Cortex of kidney (tissue), 1 donor: ENCODE measurements around the gene TUBB1.
"Not testable (repeated sequence)": the region's sequence is repeated elsewhere in the genome, so short reads cannot be mapped to it uniquely, and the experiment has no call there.

Experiments used
- DNase-seq: peaks from one replicate; lab custom pipeline; 2025; lab: John Stamatoyannopoulos, UW

Gene TUBB1

GRCh38 chr20:59022754-59023153 is 3.5 kb downstream of the TUBB1 start:
- DNase-seq: no peak

GRCh38 chr20:59023616-59024015 is 4.4 kb downstream of the TUBB1 start:
- DNase-seq: no peak

DNA sequence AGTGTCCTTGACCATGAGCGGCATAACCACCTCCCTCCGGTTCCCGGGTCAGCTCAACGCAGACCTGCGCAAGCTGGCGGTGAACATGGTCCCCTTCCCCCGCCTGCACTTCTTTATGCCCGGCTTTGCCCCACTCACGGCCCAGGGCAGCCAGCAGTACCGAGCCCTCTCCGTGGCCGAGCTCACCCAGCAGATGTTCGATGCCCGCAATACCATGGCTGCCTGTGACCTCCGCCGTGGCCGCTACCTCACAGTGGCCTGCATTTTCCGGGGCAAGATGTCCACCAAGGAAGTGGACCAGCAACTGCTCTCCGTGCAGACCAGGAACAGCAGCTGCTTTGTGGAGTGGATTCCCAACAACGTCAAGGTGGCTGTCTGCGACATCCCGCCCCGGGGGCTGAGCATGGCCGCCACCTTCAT is 4.9 kb downstream of the TUBB1 start:
- no peak for DNase-seq

DNA sequence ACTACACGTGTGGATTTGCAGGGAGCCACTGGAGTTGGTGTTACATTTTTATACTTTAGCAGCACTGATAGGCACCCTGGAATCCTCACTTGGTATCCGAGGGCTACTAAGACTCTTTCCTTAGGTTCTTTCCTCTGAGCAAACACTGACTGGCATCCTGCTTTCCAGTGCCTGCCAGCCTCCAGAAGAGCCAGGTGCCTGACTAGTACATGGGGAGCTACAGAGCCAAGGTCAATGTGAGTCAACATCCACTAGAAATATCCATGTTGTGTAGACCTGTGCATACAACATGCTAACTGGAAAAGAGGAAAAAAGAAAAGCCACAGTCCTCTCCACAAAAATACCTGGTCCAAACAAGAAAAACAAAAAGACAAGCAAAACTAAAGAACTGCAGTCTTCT is 5.9 kb downstream of the TUBB1 start:
- no peak for DNase-seq

DNA sequence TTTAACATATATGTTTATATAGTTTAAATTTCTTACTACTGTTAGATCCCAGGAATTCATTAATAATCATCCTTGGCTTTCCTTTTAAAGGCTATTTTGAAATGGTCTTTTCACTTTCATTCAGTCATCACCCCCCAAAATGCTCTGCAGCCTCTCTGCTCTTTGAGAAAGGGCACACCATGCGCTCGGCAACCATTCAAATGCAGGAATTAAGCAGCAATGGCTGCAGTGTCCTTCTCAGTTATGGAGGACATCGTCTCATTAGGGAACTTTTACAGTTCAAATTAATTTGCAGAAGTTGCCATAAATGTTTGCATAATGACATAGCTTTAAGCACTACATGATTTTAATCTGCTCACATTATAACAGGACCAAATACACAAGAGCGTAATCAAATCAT is 6.3 kb downstream of the TUBB1 start:
- DNase-seq: no peak

DNA sequence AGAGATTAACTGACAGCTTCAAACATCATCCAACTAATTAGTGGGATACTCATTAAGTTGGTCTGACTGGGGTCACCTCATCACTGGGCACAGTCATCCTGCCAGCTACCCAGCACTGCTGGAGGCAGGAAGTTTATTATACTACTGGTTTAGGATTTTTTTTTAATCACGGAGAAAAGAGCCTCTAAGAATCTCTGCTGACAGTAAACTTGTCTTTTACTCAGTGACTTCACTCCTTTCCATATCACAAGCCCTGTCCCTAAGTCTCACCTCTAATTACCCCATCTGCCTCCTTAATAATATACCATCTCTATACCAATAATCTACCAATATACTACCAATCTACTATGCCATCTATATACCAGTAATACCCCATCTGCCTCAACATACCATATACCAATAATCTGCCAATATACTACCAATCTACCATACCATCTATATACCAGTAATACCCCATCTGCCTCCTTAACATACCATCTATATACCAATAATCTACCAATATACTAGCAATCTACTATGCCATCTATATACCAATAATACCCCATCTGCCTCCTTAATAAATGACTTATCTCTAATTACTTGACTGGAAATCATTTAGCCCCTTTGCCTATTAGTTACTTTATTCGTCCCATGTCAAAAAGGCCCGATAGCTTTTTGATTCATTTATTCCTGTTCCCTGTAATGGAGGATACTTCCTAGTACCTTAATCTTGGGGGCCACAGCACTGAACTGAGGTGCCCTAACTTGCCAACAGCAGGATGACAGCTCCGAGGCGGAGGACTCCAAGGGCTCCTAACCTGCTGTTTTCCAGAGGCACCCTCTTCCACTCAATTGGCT is 7.9 kb downstream of the TUBB1 start:
- DNase-seq: no peak

GRCh38 chr20:59027741-59028320 is 8.6 kb downstream of the TUBB1 start:
- DNase-seq: no peak

- DNase-seq: no peak
Measured at GRCh38 chr20:59028812-59029211, 9.6 kb downstream of the TUBB1 start.

GRCh38 chr20:59030911-59031563 is 11.8 kb downstream of the TUBB1 start:
- no peak for DNase-seq

GRCh38 chr20:59031564-59032022 is 12.4 kb downstream of the TUBB1 start:
- no peak for DNase-seq

DNA sequence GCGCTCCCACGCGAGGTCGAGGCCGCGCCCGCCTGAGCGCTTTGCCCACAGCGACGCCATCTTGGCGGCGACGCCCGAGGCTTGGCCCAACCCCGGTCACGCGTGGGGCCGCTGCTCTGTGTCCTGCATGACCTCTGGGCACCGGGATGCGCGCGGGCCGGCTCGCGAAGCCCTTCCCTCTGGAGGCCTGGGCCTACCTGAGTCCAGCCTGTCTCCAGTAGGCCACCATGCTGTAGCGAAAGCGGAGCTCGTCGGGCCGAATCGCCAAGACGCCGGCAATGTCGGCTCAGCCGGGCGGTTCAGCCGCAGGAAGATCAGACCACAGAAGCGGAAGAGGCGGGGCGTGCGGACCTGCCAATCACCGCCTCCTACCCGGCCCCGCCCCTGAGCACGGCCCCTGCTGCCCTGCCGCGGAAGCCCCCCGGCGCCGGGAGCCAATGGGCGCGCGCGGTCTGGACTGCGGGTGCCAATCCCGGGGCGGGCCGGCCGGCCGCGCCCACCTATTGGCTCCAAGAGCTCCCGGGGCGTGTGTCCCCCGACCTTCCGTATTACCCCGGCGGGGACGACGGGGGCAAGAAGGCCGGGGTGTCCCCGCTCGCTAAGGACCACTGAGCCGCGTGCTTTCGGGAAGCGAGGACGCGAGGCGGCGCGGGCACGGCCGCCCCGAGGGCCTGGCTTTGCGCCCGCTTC is 12.9 kb downstream of the TUBB1 start, which contains the start of gene ATP5F1E:
Gene ATP5F1E, minus strand, starts transcription at position 313 of the 690 bp plus-strand sequence. Its CDS starts 84 bp downstream, at position 229.
- DNase-seq: peak; percentile 75

- DNase-seq: no peak
Measured at GRCh38 chr20:59032713-59033059, 13.5 kb downstream of the TUBB1 start.

DNA sequence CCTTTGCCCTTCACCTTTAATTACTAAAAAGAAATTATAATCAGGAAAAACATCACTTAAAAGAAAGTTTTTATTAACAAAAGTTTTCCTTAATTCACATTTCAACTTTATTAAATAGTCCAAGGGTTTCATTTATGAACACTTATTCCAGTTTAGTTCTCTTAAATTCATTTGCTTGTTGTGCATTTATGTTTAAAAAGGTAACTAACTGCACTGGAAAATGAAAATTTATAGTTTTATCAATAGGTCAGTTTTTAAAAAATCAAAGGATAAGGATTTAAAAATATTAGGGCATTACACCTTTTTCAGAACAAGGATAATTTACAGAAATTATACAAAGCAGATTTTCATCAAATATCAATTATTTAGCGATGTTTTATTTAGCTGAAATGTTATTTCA is 13.9 kb downstream of the TUBB1 start:
- no peak for DNase-seq

DNA sequence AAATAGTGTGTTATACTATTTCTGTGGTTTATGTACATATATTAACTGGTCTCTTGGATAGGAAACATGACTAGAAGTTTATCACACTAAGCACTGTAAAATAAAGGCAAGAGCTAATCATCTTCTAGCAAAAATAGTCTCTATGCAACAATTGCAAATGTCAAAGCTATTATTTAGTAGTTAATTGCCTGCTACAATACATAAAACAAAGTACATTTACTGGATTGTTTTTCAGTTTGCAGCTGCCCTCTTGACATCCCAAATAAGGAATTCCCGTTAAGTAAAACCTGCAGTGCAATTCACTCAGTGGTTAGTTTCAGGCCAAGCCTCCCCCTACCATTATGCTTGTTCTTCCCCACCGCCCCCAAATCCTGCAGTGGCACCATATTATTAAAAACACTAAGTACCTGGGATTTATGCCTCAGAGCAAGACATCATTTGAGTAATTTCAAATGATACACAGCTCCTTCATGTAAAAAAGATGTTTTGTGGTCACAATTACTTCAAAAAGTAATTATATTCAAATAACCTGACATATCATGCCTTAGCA is 14.5 kb downstream of the TUBB1 start:
- no peak for DNase-seq

- no peak for DNase-seq
Measured at GRCh38 chr20:59035381-59035780, 16.2 kb downstream of the TUBB1 start.

DNA sequence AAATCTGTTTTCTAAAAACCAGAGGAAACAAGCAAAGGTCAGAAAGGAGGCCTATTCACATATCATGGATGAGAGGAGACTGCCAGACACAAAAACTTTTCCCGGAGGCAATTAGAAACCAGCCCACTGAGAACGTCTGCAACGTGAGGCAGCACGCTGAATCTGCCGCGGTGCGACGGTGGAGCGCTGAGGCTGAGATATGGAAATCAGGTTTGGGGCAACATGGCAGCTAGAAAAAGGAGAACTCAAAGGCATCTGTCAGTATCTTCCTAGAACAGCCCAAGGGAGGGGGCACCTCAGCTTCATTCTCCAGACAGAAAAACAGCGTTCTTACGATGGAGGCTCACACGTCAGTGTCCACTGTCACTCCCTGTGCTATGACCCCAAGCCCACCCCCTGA is 18.2 kb downstream of the TUBB1 start:
- DNase-seq: no peak

DNA sequence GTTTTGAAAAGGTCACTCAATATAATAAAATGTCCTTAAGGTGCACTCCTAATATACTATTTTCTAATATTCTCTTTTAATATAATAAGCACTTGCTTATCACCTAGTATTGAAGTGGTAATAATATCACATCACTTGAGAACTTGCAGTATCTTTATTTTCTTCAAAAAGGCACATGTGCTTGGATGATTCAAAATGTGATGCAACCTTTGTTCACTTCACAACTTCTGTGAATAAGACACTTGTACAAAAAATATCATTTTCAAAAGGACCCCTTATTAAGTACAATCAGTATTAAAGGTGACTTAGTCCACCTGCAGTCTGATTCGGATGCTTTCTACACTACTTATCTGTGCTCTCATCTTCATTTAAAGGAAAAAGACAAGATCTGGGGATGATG is 20.0 kb downstream of the TUBB1 start:
- no peak for DNase-seq

GRCh38 chr20:59040667-59041066 is 21.4 kb downstream of the TUBB1 start:
- no peak for DNase-seq

DNA sequence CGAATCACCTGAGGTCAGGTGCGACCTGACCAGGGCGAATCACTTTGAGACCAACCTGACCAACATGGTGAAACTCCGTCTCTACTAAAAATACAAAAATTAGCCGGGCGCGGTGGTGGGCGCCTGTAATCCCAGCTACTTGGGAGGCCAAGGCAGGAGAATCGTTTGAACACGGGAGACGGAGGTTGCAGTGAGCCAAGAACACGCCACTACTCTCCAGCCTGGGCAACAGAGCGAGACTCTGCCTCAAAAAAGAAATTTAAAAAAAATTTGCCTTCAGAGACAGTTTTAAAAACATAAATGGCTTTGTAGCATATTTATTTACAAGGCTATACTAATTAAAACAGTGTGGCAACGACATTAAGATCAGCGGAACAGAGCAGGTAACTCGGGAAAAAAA is 22.3 kb downstream of the TUBB1 start:
- DNase-seq: not testable (repeated sequence)

DNA sequence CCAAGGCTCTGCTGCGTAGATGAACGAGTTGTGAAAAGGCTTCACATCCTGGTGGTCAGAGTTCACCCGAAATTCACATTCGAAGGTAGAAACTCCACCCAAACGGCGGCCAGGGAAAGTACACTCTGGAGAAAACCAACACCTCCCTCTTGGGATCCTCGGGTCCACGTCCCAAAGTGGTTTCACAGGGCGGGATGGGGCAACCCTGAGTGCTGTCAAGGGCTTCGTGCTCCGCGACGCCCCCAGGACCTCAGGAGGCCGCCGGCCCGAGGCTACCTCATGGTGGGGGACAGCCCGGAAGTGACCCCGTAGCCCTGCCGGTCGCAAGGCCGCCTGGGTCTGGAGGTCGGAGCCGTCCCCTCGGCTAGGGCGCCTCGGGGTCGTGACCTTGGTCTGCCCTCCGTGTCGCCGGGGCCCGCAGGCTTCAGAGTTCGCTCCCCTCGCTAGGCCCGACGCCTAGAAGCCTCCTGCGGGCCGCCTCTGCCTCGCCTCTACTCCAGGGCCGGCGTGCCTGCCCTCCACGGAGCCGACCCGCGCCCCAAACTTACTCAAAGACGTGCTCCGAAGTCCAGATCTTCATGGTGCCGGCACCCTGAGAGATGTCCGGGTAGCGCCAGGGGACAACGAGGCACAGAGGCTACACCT is 23.0 kb downstream of the TUBB1 start, which contains the start of gene PRELID3B:
Gene PRELID3B, minus strand, starts transcription at position 636 of the 645 bp plus-strand sequence. Its CDS starts 56 bp downstream, at position 580.
- no peak for DNase-seq
